ENCODE measurements around the gene FGR. TPM values are rescaled to one million over a fixed set of nuclear protein-coding genes. Genes with fewer than 3 reads are reported as not detected.

Gene FGR
- 10.9 TPM for total RNA-seq

GRCh38 chr1:27634985-27635367 lies at the start of gene FGR:
FGR (minus strand) TSS chr1:27635185; CDS start chr1:27623916, 11,269 bp downstream.

GRCh38 chr1:27671964-27672749 lies 37.2 kb upstream of the FGR start, which contains the start of gene IFI6:
IFI6 (minus strand) TSS chr1:27672192; CDS start chr1:27669314, 2,878 bp downstream.

GRCh38 chr1:27603681-27604578 lies 31.1 kb downstream of the FGR start, which contains the start of gene AHDC1:
AHDC1 (minus strand) TSS chr1:27604144; CDS start chr1:27552115, 52,029 bp downstream.

Small RNA genes lying within 50 kb of the gene (small RNA-seq; reads per million reads assigned to genes)
- gene AL031729.1 (ENCODE audit: low replicate concordance): not detected
- gene RNU6-949P (ENCODE audit: low replicate concordance): not detected

Other genes starting within 250 kb of the FGR start
- gene GPR3, start 242.6 kb downstream of the FGR start, total RNA-seq: 0.35 TPM
- 50.9 TPM for gene WASF2, start 145.0 kb downstream of the FGR start, total RNA-seq
- gene AHDC1, start 31.0 kb downstream of the FGR start, total RNA-seq: 45.4 TPM
- gene IFI6, start 37.0 kb upstream of the FGR start, total RNA-seq: 31.0 TPM
- 15.3 TPM for gene FAM76A, start 90.8 kb upstream of the FGR start, total RNA-seq
- gene STX12, start 138.0 kb upstream of the FGR start, total RNA-seq: 38.9 TPM
- 35.6 TPM for gene PPP1R8, start 195.6 kb upstream of the FGR start, total RNA-seq
- 15.7 TPM for gene THEMIS2, start 237.4 kb upstream of the FGR start, total RNA-seq

All from metanephros (tissue), 2 donors.